Hepatocyte (in vitro differentiated cells): ENCODE results near the gene APOC4.

ENCODE experiments used
- CTCF ChIP-seq: fragments of 200-600 bp; sonication (generic); IDR thresholded peaks from 2 replicates; pipeline ENCODE4 v1.5.1; 2016; ENCODE audit warnings: antibody characterized with exemption, mild to moderate bottlenecking; ENCODE audit not compliant: poor library complexity
- EZH2 ChIP-seq: fragments of 200-600 bp; sonication (generic); IDR thresholded peaks from 2 replicates; pipeline ENCODE4 v1.6.1; 2016; ENCODE audit warnings: antibody characterized with exemption, mild to moderate bottlenecking, borderline replicate concordance

- TF ChIP-seq CTCF (no peak), EZH2 (no peak)
Measured at GRCh38 chr19:44990459-44990858, 48.4 kb downstream of the APOC4 start.
